Endothelial cell of hepatic sinusoid (primary cell): ENCODE data around the gene MSI2.

Experiments used
- in situ Hi-C: cut with HindIII; loops from 2 replicates; pipeline ENCODE4 v1.10.0; 2017; ENCODE audit warnings: low sequenced_read_pairs

Gene MSI2

GRCh38 chr17:57245786-57246185 lies 10.5 kb upstream of the MSI2 start:
- in situ Hi-C loops: no loop called here

GRCh38 chr17:57246257-57246656 lies 10.1 kb upstream of the MSI2 start:
- in situ Hi-C loops: no loop called here

GRCh38 chr17:57247261-57247660 lies 9.1 kb upstream of the MSI2 start:
- in situ Hi-C loops: no loop called here

- in situ Hi-C loops: no loop called here
Measured at GRCh38 chr17:57247913-57248312, 8.4 kb upstream of the MSI2 start.

- in situ Hi-C loops: no loop called here
Measured at GRCh38 chr17:57249520-57249919, 6.8 kb upstream of the MSI2 start.

GRCh38 chr17:57251211-57251787 lies 5.0 kb upstream of the MSI2 start:
- in situ Hi-C loops: no loop called here

GRCh38 chr17:57253362-57254065 lies 2.8 kb upstream of the MSI2 start:
- in situ Hi-C loops: no loop called here

- in situ Hi-C loops: no loop called here
Measured at GRCh38 chr17:57255182-57255775, 1.0 kb upstream of the MSI2 start.

- in situ Hi-C loops: no loop called here
Measured at GRCh38 chr17:57256708-57257112, 387 bp downstream of the MSI2 start.

GRCh38 chr17:57257195-57257894 lies 1.0 kb downstream of the MSI2 start:
- in situ Hi-C loops: no loop called here

- in situ Hi-C loops: no loop called here
Measured at GRCh38 chr17:57257895-57258851, 1.9 kb downstream of the MSI2 start.

- in situ Hi-C loops: no loop called here
Measured at GRCh38 chr17:57259306-57259705, 3.0 kb downstream of the MSI2 start.

GRCh38 chr17:57259817-57260216 lies 3.5 kb downstream of the MSI2 start:
- in situ Hi-C loops: no loop called here

GRCh38 chr17:57260325-57261083 lies 4.2 kb downstream of the MSI2 start:
- in situ Hi-C loops: no loop called here

GRCh38 chr17:57261084-57261461 lies 4.8 kb downstream of the MSI2 start:
- in situ Hi-C loops: no loop called here

- in situ Hi-C loops: no loop called here
Measured at GRCh38 chr17:57262557-57262956, 6.2 kb downstream of the MSI2 start.

GRCh38 chr17:57264250-57264649 lies 7.9 kb downstream of the MSI2 start:
- in situ Hi-C loops: no loop called here

GRCh38 chr17:57264776-57265175 lies 8.5 kb downstream of the MSI2 start:
- in situ Hi-C loops: no loop called here

- in situ Hi-C loops: no loop called here
Measured at GRCh38 chr17:57266902-57267311, 10.6 kb downstream of the MSI2 start.

- in situ Hi-C loops: no loop called here
Measured at GRCh38 chr17:57268181-57268580, 11.9 kb downstream of the MSI2 start.
